Pancreas (tissue), 10 donors: Measurements from ENCODE around the gene ZNF555. TPM values are rescaled to one million over a fixed set of nuclear protein-coding genes. Genes with fewer than 3 reads are reported as not detected.

Source experiments
- ATAC-seq, 4 donors: fragments of 200-7000 bp; cut with Tn5 transposase; one replicate each; pipeline versions ENCODE4 v1.8.0 to v1.9.1; 2020; ENCODE audit warnings: mild to moderate bottlenecking in 4 of 4, moderate library complexity in 4 of 4
- DNase-seq, 6 donors: peaks; one replicate each; pipeline ENCODE4 v3.0.0-alpha.2; 2020
- FAIRE-seq: peaks from 2 replicates; lab custom pipeline; 2012; peaks lifted over from hg19 to GRCh38; lab: Jason Lieb, UNC
- H3K27ac ChIP-seq, 4 donors: fragments of 200-600 bp; sonication (generic); 1 replicate in 3 of 4; 2 replicates in 1 of 4; pipeline versions ENCODE4 v1.5.0 to v1.8.0; 2020
- H3K27me3 ChIP-seq, 4 donors: fragments of 200-600 bp; one replicate each; pipeline ENCODE4 v1.8.0; 2021
- H3K36me3 ChIP-seq, 3 donors: fragments of 200-600 bp; sonication (generic) in 1 of 3; one replicate each; pipeline versions ENCODE4 v1.5.0 to v1.8.0; 2020 to 2021
- H3K4me1 ChIP-seq, 3 donors: fragments of 200-600 bp; one replicate each; pipeline ENCODE4 v1.8.0; 2021
- H3K4me3 ChIP-seq, 4 donors: fragments of 200-600 bp; sonication (generic) in 2 of 4; one replicate each; pipeline versions ENCODE4 v1.5.0 to v1.8.0; 2020 to 2021
- H3K9me3 ChIP-seq, 4 donors: fragments of 200-600 bp; one replicate each; pipeline ENCODE4 v1.8.0; 2021
- WGBS, 2 donors: extraction: QIAGEN DNeasy Blood & Tissue Kit; methylation state at CpG; one replicate each; pipeline ENCODE4 v1.1.7; 2013; 5-methylcytosine and 5-hydroxymethylcytosine counted together
- intact Hi-C, 3 donors: fragments of 100-400 bp; cut with DNase I; formaldehyde crosslinking; loops; one replicate each; pipeline versions ENCODE4 v1.11.1 to v1.14.2; 2022
- polyA plus RNA-seq, 2 donors: library from polyadenylated mRNA; stranded (reverse); fragments of 200-250 nt; gene quantifications; one replicate each; pipeline ENCODE4 v1.2.3, GENCODE V29; 2013
- total RNA-seq, 6 donors: library from RNA; stranded (reverse); fragmentation: NEBNext Ultra II Directional in 4 of 6; extraction: Animal tissue kit (Norgen Biotek cat#: 25700) in 4 of 6; gene quantifications; one replicate each; pipeline versions ENCODE4 v1.2.1 to v1.2.4, GENCODE V29; 2021 to 2023
- TF ChIP-seq, protein P1 (sequence below), 4 donors: fragments of 200-600 bp; sonication (generic) in 3 of 4; IDR thresholded peaks; one replicate each; pipeline versions ENCODE4 v1.5.0 to v1.8.0; 2021; ENCODE audit warnings: antibody characterized with exemption in 4 of 4
- donor health status: healthy with polysubstance abuse.
- donor health status: DM: no; HTN: no; CAD: no; lungs with moderate emphysema.
- donor health status: DM: no; HTN: no; CAD: no.
- donor health status: control.
- donor health status: control.
- donor health status: Bipolar disorder and iron deficiency.
- donor health status: DM: yes; HTN: yes; CAD: no.
- donor health status: DM: no; HTN: no; CAD: no.
- donor health status: DM: no; HTN: no; CAD: no.
- donor health status: DM: yes; HTN: yes; CAD: no.

Gene ZNF555
- total and polyA plus RNA-seq, 8 donors = 0.68 to 6.0 (median 3.3) TPM

DNA sequence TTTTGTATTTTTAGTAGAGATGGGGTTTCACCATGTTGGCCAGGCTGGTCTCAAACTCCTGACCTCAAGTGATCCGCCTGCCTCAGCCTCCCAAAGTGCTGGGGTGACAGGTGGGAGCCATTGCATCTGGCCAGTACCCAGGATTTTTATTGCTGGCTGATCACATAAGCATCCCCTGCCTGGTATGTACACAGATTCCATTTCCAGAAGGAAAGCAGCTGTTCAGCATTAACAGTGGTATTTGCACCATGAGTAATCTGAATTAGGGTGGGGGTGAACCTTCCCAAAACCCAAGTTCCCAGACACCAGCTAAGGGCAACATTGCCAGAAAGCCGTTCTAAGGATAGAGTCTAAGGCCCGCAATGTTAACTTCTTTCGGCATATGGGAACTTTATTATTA is 7.3 kb downstream of the ZNF555 start:
- Histone ChIP-seq H3K27me3 (no peaks in the 10 kb centered on the region), H3K36me3 (peaks cover 4 to 32% (median 22%) of the 10 kb centered on the region in 3 donors), H3K4me1 (no peaks in the 10 kb centered on the region), H3K27ac (no peak overlapping the region), H3K4me3 (no peak overlapping the region), H3K9me3 (peaks cover 0 to 10% (median 0%) of the 10 kb centered on the region in 4 donors)
- ATAC-seq (no peak), FAIRE-seq (no peak), DNase-seq (no peak)
- WGBS, 2 donors = 83 to 84% methylated on average over 4 of the region's 4 CpGs
- TF ChIP-seq, protein P1, sequence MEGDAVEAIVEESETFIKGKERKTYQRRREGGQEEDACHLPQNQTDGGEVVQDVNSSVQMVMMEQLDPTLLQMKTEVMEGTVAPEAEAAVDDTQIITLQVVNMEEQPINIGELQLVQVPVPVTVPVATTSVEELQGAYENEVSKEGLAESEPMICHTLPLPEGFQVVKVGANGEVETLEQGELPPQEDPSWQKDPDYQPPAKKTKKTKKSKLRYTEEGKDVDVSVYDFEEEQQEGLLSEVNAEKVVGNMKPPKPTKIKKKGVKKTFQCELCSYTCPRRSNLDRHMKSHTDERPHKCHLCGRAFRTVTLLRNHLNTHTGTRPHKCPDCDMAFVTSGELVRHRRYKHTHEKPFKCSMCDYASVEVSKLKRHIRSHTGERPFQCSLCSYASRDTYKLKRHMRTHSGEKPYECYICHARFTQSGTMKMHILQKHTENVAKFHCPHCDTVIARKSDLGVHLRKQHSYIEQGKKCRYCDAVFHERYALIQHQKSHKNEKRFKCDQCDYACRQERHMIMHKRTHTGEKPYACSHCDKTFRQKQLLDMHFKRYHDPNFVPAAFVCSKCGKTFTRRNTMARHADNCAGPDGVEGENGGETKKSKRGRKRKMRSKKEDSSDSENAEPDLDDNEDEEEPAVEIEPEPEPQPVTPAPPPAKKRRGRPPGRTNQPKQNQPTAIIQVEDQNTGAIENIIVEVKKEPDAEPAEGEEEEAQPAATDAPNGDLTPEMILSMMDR (IDR thresholded peaks at IDR 0.05) = no peak
- intact Hi-C loops = no loop called here

DNA sequence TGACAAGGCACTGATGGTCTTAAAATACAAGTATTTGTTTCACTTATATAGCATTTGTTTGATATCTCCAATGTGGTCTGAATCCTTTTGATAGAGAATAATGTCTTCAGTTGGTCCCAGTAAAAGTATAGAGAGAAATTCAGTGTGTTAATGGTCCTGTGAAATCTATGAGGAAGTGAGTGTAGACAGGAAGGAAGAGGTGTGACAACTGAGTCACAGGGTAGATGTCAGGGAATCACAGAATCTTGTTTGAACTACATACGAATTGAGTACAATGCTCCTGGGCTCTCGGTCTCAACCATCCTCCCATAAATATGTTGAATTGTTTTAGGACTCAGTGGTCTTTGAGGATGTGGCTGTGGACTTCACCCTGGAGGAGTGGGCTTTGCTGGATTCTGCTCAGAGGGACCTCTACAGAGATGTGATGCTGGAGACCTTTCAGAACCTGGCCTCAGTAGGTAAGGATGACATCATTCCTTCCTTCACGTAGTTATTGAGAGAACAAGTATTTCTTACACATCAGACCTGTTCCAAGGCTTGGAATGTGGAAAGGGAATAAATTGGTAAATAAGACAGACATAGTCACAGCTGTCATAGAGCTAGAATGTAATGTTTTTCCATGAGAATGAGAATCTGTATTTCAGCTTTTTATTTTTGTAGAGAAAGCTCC is 9.1 kb downstream of the ZNF555 start:
- H3K36me3 ChIP-seq = peaks cover 4 to 33% (median 23%) of the 10 kb centered on the region in 3 donors
- DNase-seq (no peak), ATAC-seq (no peak), FAIRE-seq (no peak)
- TF ChIP-seq, protein P1 (IDR thresholded peaks at IDR 0.05) = no peak
- H3K4me3 ChIP-seq = no peak overlapping the region
- no peaks in the 10 kb centered on the region for H3K4me1 ChIP-seq
- H3K27ac ChIP-seq = no peak overlapping the region
- H3K27me3 ChIP-seq = no peaks in the 10 kb centered on the region
- intact Hi-C loops = no loop called here
- WGBS, 2 donors = 94 to 99% methylated on average over 3 of the region's 3 CpGs
- H3K9me3 ChIP-seq = peaks cover 0 to 10% (median 0%) of the 10 kb centered on the region in 4 donors

DNA sequence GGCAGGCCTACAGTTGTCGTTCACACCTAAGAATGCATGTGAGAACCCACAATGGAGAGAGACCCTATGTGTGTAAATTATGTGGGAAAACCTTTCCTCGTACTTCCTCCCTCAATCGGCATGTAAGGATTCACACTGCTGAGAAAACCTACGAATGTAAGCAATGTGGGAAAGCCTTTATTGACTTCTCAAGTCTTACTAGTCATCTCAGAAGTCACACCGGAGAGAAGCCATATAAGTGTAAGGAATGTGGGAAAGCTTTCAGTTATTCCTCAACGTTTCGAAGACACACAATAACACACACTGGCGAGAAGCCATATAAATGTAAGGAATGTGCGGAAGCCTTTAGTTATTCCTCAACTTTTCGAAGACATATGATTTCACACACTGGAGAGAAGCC is 11.3 kb downstream of the ZNF555 start:
- intact Hi-C loops = no loop called here
- no peaks in the 10 kb centered on the region for H3K27me3 ChIP-seq
- TF ChIP-seq, protein P1 (IDR thresholded peaks at IDR 0.05) = no peak
- no peak for FAIRE-seq
- WGBS, 2 donors = 98 to 99% methylated on average over 10 of the region's 10 CpGs
- H3K27ac ChIP-seq = no peak overlapping the region
- H3K9me3 ChIP-seq = peaks cover 0 to 10% (median 0%) of the 10 kb centered on the region in 4 donors
- H3K36me3 ChIP-seq = peaks cover 4 to 33% (median 23%) of the 10 kb centered on the region in 3 donors
- no peak for DNase-seq
- H3K4me1 ChIP-seq = no peaks in the 10 kb centered on the region
- ATAC-seq = no peak
- no peak overlapping the region for H3K4me3 ChIP-seq

DNA sequence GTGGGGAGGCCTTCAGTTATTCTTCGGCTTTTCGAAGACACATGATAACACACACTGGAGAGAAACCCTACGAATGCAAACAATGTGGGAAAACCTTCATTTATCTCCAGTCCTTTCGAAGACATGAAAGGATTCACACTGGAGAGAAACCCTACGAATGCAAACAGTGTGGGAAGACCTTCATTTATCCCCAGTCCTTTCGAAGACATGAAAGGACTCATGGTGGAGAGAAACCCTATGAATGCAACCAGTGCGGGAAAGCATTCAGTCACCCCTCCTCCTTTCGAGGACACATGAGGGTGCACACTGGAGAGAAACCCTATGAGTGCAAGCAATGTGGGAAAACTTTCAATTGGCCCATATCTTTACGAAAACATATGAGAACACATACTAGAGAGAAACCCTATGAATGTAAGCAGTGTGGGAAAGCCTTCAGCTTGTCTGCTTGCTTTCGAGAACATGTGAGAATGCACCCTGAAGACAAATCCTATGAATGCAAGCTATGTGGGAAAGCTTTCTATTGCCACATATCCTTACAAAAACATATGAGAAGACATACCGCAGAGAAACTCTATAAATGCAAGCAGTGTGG is 11.8 kb downstream of the ZNF555 start:
- peaks cover 4 to 33% (median 23%) of the 10 kb centered on the region in 3 donors for H3K36me3 ChIP-seq
- no peaks in the 10 kb centered on the region for H3K4me1 ChIP-seq
- H3K4me3 ChIP-seq = no peak overlapping the region
- no peaks in the 10 kb centered on the region for H3K27me3 ChIP-seq
- DNase-seq = no peak
- H3K9me3 ChIP-seq = peaks cover 0 to 10% (median 0%) of the 10 kb centered on the region in 4 donors
- TF ChIP-seq, protein P1 (IDR thresholded peaks at IDR 0.05) = no peak
- WGBS, 2 donors = 97 to 98% methylated on average over 11 of the region's 11 CpGs
- intact Hi-C loops = no loop called here
- no peak for ATAC-seq
- no peak overlapping the region for H3K27ac ChIP-seq
- no peak for FAIRE-seq

DNA sequence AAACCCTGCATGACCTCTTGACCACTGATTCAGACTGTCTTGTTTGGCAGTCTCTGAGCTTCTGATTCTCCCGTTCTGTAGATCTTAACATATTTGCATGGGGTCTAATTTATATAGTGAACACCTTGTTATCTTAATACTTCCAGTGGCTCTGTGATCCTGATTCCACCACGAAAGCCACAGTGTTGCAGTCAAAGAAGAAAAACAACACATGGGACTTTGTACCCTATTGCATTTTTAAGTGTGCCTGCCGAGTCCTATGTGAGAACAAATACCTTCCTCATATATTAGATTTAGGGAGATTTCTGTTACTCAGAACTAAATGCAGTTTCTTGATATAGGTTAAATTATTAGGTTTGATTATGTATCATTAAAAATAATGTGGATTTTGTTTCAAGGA is 13.6 kb downstream of the ZNF555 start:
- intact Hi-C loops = no loop called here
- FAIRE-seq (no peak), ATAC-seq (no peak), DNase-seq (no peak)
- no peaks in the 10 kb centered on the region for H3K27me3 ChIP-seq
- H3K27ac ChIP-seq = no peak overlapping the region
- H3K4me3 ChIP-seq = no peak overlapping the region
- H3K9me3 ChIP-seq = peaks cover 0 to 10% (median 0%) of the 10 kb centered on the region in 4 donors
- TF ChIP-seq, protein P1 (IDR thresholded peaks at IDR 0.05) = no peak
- H3K4me1 ChIP-seq = no peaks in the 10 kb centered on the region
- H3K36me3 ChIP-seq = peaks cover 4 to 33% (median 23%) of the 10 kb centered on the region in 3 donors
- WGBS, 2 donors = 96 to 100% methylated on average over 3 of the region's 3 CpGs
